ENCODE results near the gene CHMP1B. TPM values are rescaled to one million over a fixed set of nuclear protein-coding genes. Genes with fewer than 3 reads are reported as not detected.

Gene CHMP1B
- total RNA-seq, 2 donors from 2014 or later, result 19.3 to 25.7 TPM

DNA sequence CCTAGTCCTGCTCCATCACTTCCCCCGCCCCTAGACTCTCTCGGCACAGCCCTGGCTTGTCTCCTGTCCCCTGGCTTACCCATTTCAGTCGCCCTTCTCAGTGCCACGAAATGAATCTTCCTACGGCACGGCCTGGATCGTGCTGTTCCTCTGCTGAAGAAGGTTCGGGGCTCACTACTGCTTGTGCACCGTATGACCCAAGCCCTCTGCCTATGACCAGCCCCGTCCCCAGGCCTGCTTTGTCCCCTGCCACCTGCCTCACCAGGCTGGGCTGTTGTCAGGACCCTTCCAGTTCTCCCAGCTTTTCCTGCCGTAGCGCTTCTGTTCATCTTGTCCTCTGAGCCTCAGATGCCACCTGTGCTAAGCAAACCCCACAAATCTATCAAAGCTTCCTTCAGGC, 13.9 kb downstream of the CHMP1B start:
- no peaks in the 10 kb centered on the region for H3K27me3 Mint-ChIP-seq
- no peaks in the 10 kb centered on the region for H3K9me3 Mint-ChIP-seq
- H3K27ac Mint-ChIP-seq, result no peak overlapping the region

DNA sequence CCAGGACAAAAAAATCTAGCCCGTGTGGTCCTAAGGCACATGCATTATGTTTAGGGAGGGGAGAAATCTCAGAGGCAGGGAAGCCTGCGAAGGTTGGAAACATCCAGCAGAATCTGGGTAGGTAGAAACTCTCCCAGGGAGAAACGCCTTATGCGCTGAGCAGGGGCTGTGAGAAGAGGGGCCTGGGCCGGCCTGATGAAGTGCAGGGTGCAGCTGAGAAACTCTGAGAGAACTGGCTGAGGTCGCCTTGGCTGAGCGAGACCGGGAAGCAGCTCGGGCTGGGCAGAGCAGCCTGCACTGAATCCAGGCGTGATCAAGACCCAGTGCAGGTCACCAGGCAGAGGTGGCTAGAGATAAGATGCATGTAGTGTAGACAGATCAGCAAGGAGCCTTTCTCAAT, 15.1 kb downstream of the CHMP1B start:
- no peak overlapping the region for H3K4me3 Mint-ChIP-seq

More for the DNA sequence above, 13.9 kb downstream of the CHMP1B start:
- ATAC-seq, result no peak
- no peak overlapping the region for H3K4me3 Mint-ChIP-seq
- no peaks in the 10 kb centered on the region for H3K36me3 Mint-ChIP-seq
- peak; percentile 28 for DNase-seq (ENCODE audit: low spot score)
- H3K4me1 Mint-ChIP-seq (ENCODE audit: low read depth in 2 of 2), result no peaks in the 10 kb centered on the region

DNA sequence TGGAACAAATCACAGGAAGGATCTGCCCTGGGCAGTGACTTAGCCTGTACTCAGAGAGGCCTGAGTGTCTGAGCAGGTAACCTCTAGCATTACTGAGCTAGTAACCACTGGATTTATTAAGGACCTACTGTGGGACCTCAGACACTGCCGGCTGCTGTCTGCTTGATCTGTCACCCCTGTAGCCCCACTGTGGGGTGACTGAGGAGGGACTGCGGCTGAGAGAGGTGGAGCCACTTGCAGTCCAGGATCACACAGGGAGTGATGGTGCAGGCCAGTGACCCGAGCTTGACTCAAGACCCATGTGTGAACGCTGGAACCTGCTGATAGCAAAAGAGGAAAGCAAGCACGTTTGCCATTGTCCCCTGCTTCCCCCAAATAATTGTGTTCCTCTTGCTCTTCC, 15.6 kb downstream of the CHMP1B start:
- ATAC-seq (peak in 1 of 2 donors; percentile 15), DNase-seq (ENCODE audit: low spot score) (no peak)
- no peaks in the 10 kb centered on the region for H3K27me3 Mint-ChIP-seq

More for the DNA sequence above, 15.1 kb downstream of the CHMP1B start:
- Mint-ChIP-seq H3K36me3 (no peaks in the 10 kb centered on the region), H3K27ac (no peak overlapping the region), H3K4me1 (ENCODE audit: low read depth in 2 of 2) (no peaks in the 10 kb centered on the region), H3K27me3 (no peaks in the 10 kb centered on the region), H3K9me3 (no peaks in the 10 kb centered on the region)
- no peak for DNase-seq (ENCODE audit: low spot score)
- ATAC-seq, result peak in 1 of 2 donors; percentile 28

DNA sequence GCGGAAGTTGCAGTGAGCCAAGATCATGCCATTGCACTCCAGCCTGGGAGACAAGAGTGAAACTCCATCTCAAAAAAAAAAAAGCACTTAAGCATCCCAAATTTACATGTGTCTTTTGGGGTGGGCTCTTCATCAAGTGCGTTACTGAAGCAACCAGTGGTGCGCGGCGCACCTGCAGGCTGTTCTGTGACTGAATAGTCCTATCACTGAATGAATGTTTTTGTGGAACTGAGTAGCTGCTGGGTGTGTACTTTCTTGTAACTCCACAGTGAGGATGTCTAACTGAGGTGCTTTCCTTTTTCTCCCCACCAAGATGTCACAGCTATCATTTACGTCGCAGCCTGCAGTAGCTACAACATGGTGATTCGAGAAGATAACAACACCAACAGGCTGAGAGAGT, 17.0 kb downstream of the CHMP1B start:
- Mint-ChIP-seq H3K4me1 (ENCODE audit: low read depth in 2 of 2) (no peaks in the 10 kb centered on the region), H3K27ac (no peak overlapping the region), H3K9me3 (no peaks in the 10 kb centered on the region), H3K27me3 (no peaks in the 10 kb centered on the region), H3K36me3 (no peaks in the 10 kb centered on the region), H3K4me3 (no peak overlapping the region)
- ATAC-seq, result no peak
- DNase-seq (ENCODE audit: low spot score), result no peak

More for the DNA sequence above, 15.6 kb downstream of the CHMP1B start:
- no peak overlapping the region for H3K4me3 Mint-ChIP-seq
- no peaks in the 10 kb centered on the region for H3K9me3 Mint-ChIP-seq
- no peaks in the 10 kb centered on the region for H3K4me1 Mint-ChIP-seq (ENCODE audit: low read depth in 2 of 2)
- no peaks in the 10 kb centered on the region for H3K36me3 Mint-ChIP-seq
- H3K27ac Mint-ChIP-seq, result no peak overlapping the region

DNA sequence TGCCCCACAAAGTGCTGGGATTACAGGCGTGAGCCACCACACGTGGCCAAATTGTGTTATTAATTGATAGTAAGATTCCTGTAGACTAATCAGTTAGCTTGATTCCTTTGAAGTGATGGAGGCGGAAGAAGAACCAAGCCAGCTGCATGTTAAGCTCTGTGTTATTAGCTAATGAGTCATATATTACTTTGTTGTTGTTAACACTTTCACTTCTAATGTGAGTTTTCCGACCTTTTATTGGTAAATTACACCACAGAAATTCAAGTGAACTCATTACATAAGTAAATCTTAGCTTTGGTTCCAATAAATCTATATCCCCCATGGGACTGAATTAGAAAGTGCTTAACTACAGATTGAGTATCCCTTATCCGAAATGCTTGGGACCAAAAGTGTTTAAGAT, 20.3 kb downstream of the CHMP1B start:
- Mint-ChIP-seq H3K4me3 (no peak overlapping the region), H3K9me3 (no peaks in the 10 kb centered on the region), H3K27me3 (no peaks in the 10 kb centered on the region), H3K27ac (no peak overlapping the region), H3K4me1 (ENCODE audit: low read depth in 2 of 2) (no peaks in the 10 kb centered on the region), H3K36me3 (no peaks in the 10 kb centered on the region)
- ATAC-seq (no peak), DNase-seq (ENCODE audit: low spot score) (no peak)

DNA sequence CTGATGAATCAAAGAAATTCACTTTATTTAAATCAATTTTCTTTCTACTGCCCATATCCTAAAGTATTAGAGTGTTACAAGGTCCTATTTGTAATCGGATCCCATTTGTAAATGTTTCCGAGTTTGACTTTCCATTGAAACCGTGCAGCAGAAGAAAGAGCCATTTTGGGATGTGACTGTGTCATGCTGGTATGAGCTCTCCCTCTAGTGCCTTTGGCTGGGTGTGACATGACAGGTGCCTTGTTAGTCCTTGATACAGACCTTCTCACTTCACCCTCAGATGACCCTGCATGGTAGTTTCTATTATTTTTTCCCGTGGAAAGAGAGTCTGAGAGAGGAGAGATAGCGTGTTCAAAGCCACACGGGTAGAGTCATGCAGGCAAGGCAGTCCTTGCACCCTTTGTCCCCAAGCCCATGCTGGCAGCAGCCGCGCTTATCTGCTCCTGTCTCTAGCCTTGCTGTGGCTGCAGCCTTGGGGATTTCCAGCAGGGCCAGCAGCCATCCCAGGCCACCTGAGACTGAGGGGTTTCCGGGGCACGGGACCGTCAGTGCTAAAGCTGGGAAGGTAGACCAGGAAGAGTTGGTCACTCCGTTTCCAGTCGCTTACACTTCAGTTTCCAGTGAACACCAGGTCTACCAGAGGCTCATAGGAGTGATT, 21.4 kb downstream of the CHMP1B start:
- no peak overlapping the region for H3K4me3 Mint-ChIP-seq
- H3K27ac Mint-ChIP-seq, result no peak overlapping the region
- no peaks in the 10 kb centered on the region for H3K4me1 Mint-ChIP-seq (ENCODE audit: low read depth in 2 of 2)
- ATAC-seq, result no peak
- no peaks in the 10 kb centered on the region for H3K9me3 Mint-ChIP-seq
- no peaks in the 10 kb centered on the region for H3K36me3 Mint-ChIP-seq
- H3K27me3 Mint-ChIP-seq, result no peaks in the 10 kb centered on the region
- DNase-seq (ENCODE audit: low spot score), result no peak

DNA sequence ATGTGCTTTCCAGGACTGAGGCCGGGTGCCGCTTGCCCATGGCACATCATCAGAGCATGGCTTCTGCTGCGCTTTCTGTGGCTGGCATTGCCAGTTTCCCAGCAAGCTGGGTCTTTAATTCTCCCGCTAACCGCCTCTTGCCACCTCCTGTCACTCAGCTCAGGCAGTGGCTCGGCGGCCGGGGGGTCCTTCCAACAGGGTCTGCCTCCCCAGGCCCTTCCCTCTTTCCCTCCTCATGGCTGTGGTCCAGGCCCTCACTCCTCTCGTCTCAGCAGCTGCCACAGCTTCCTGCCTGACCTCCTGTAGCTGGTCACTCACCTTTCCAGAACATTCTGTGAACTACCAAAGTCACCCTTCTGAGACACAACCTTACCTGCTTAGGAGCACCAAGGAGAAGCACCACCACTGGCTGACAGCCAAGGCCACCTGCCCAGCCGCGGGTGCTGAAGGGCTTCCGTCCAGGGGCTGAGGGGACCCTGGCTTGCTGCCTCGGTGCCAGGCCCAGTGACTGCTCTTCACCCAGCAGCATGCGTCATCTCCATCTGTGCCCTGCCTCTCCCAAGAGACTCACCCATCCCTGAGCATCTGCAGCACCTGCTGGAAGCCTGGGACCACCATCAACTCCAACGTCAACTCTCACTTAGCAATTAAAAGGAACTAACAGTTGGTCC, 22.6 kb downstream of the CHMP1B start:
- Mint-ChIP-seq H3K4me1 (ENCODE audit: low read depth in 2 of 2) (no peaks in the 10 kb centered on the region), H3K27ac (no peak overlapping the region), H3K4me3 (no peak overlapping the region), H3K9me3 (no peaks in the 10 kb centered on the region), H3K27me3 (no peaks in the 10 kb centered on the region), H3K36me3 (no peaks in the 10 kb centered on the region)
- ATAC-seq (peak in 1 of 2 donors; percentile 11), DNase-seq (ENCODE audit: low spot score) (no peak)

DNA sequence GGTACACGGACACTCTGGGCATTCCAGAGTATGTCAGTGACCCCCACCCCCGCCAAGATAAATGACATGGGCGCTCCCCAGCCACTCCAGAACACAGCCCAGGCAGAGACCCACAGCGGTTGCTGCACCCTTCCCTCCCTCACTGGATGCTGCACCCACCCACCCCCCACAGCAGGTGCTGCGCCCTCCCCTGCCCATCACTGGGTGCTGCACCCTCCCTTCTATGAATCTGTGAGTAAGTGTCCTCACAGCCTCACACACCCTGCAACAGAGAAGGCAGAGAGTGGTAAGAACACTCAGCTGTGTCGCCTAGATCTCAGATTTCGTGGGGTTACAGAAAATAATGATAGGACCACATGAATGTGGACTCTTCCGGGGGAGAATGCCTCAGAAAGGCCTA, 23.5 kb downstream of the CHMP1B start:
- Mint-ChIP-seq H3K27me3 (no peaks in the 10 kb centered on the region), H3K27ac (no peak overlapping the region)

DNA sequence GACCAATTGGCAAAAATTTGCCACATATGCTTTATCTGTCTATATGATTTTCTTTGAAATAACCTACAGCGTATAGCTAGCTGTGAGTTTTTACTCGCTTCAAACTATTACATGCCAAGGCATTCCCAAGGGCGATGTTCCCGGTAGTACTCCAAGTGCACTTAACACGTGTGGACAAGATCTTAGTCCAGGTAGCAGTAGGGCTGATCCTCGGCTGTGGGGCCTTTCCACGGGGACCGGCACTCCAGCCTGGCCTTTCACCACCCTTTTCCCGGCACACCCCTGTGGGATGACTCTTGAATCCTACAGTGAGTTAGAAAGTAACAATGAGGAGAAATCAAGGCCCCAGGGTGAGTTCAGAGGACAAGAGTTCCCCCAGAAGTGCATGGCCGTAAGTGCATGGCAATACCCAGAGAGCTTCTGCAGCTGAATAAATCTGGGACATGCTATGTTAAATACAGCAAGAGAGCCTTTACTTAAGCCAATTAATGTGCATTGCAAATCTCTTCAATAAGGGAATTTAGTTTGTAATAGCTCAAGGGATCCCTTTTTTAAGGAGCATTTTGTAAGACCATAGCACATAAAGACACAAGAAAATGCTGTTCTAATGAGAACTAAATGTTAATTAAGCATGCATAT, 26.4 kb downstream of the CHMP1B start:
- DNase-seq (ENCODE audit: low spot score) (no peak), ATAC-seq (no peak)
- Mint-ChIP-seq H3K4me1 (ENCODE audit: low read depth in 2 of 2) (no peaks in the 10 kb centered on the region), H3K27ac (no peak overlapping the region), H3K27me3 (no peaks in the 10 kb centered on the region), H3K36me3 (no peaks in the 10 kb centered on the region), H3K9me3 (no peaks in the 10 kb centered on the region), H3K4me3 (no peak overlapping the region)

More for the DNA sequence above, 23.5 kb downstream of the CHMP1B start:
- DNase-seq (ENCODE audit: low spot score), result no peak
- ATAC-seq, result no peak
- no peak overlapping the region for H3K4me3 Mint-ChIP-seq
- H3K36me3 Mint-ChIP-seq, result no peaks in the 10 kb centered on the region
- H3K9me3 Mint-ChIP-seq, result no peaks in the 10 kb centered on the region
- no peaks in the 10 kb centered on the region for H3K4me1 Mint-ChIP-seq (ENCODE audit: low read depth in 2 of 2)

DNA sequence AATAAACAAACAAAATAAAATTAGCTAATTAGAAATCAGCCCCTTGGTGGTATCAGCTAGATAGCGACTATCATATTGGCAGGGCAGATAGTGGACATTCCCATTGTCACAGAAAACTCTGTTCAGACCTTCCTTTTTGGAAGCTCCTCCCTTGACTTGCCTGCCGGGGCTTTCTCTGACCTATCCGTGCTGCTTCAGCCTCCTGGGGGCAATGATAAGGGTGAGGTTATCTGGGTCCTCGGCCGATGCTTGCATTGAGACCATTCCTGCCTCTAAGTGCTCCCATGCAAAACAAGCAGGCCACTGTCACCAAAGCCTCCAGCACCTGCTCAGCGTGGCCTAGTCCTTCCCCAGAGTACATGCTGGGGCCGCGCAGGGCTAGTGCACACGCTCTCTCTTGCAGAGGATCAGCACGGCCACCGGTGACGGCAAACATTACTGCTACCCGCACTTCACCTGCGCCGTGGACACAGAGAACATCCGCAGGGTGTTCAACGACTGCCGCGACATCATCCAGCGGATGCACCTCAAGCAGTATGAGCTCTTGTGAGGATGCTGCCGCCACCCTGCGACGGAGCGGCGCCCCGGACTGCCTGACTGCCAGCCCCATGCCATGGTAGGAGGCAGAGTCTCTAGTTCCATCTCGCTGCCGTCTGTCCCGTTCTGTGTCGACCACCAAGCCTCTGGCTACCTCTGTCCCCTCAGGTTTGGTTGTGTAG, 29.5 kb downstream of the CHMP1B start:
- Mint-ChIP-seq H3K27me3 (no peaks in the 10 kb centered on the region), H3K4me3 (no peak overlapping the region), H3K4me1 (ENCODE audit: low read depth in 2 of 2) (peaks cover 0 to 2% of the 10 kb centered on the region in 2 donors), H3K9me3 (no peaks in the 10 kb centered on the region), H3K27ac (no peak overlapping the region), H3K36me3 (peaks cover 4% of the 10 kb centered on the region)
- DNase-seq (ENCODE audit: low spot score), result no peak
- ATAC-seq, result peak in 1 of 2 donors; percentile 36

DNA sequence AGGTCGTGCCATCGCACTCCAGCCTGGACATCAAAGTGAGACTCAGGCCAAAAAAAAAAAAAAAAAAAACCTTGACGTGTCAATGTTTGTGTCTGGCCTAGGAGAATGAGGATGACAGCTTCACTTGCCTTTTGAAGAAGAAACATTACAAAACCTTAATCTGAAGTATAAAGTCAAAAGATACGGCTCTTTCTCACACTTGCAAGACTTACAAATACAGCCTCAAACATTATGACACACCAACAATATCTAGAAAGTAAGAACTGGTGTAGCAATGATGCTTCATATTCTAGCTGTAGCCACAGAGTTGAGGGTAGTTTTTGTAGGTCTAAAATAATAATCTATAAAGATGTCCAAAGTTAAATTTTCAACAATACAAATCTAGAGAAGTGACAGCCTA, 31.4 kb downstream of the CHMP1B start:
- Mint-ChIP-seq H3K36me3 (peaks cover 4% of the 10 kb centered on the region), H3K27ac (no peak overlapping the region), H3K4me1 (ENCODE audit: low read depth in 2 of 2) (peaks cover 0 to 2% of the 10 kb centered on the region in 2 donors), H3K4me3 (no peak overlapping the region), H3K9me3 (no peaks in the 10 kb centered on the region), H3K27me3 (no peaks in the 10 kb centered on the region)
- ATAC-seq (no peak), DNase-seq (ENCODE audit: low spot score) (no peak)

DNA sequence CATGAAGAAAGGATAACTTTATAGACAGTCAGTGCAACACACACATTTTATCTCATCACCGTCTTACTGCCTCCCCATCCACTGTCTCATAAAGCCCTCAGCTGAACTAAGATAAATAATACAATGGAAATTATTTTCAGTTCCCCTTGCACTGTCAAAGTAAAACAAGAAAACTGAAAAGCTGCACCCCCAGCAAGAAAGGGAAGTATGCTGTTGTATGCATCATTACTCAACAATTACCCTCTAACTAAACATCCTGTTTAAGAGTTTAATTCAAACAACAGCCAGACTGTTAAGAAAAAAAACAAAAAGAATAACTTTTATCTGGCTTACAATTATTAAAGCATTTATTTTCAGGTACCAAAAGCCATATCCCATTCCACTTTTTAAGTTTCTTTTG, 31.9 kb downstream of the CHMP1B start:
- Mint-ChIP-seq H3K27me3 (no peaks in the 10 kb centered on the region), H3K36me3 (peaks cover 4% of the 10 kb centered on the region), H3K4me1 (ENCODE audit: low read depth in 2 of 2) (peaks cover 0 to 2% of the 10 kb centered on the region in 2 donors), H3K27ac (no peak overlapping the region), H3K4me3 (no peak overlapping the region), H3K9me3 (no peaks in the 10 kb centered on the region)
- ATAC-seq (no peak), DNase-seq (ENCODE audit: low spot score) (no peak)

DNA sequence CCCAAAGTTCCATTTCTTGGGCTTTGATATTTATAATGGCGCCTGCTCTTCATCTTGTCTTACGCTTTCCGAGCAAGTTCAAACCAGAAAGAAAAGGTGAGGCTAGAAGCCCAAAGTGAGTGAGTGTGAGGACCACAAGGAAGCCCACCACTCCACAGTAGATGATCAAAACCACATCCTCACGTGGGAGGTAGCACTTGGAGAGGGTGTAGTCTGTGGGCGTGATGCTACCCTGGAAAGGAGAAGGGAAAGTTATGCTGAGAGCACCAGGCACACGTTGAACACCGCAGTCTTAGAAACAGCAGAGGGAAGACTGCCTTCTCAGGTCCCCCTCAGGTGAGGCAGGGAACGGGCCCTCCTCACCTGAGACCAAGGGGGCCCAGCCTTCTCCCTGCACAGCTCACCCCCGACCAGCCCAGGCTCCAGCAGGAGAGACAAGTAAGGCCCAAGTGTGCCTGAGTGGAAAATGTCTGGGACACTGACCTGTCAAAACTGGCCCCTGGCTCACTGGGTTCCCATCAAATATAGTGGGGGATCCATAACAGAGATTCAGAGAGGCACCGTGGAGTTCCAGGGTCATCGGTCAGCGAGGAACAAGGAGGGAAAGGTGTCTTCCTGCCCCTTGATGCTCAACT, 33.3 kb downstream of the CHMP1B start:
- DNase-seq (ENCODE audit: low spot score), result no peak
- no peaks in the 10 kb centered on the region for H3K9me3 Mint-ChIP-seq
- H3K4me1 Mint-ChIP-seq (ENCODE audit: low read depth in 2 of 2), result peaks cover 0 to 2% of the 10 kb centered on the region in 2 donors
- no peak overlapping the region for H3K4me3 Mint-ChIP-seq
- H3K36me3 Mint-ChIP-seq, result peaks cover 4% of the 10 kb centered on the region
- no peaks in the 10 kb centered on the region for H3K27me3 Mint-ChIP-seq
- H3K27ac Mint-ChIP-seq, result no peak overlapping the region
- ATAC-seq, result no peak

Measured in natural killer cell treated with Interleukin-12 subunit alpha and Interleukin-12 subunit beta and Interleukin-15 and Interleukin-18, amount 100 ng/mL, for 72 hours (primary cell).